GM21515 (cell line): ENCODE data around the gene ADAMTS7.
"Not testable (repeated sequence)": the region's sequence is repeated elsewhere in the genome, so short reads cannot be mapped to it uniquely, and the experiment has no call there.

Experiments
- ATAC-seq: cut with Tn5 transposase; IDR thresholded peaks from one replicate; pipeline ENCODE4 v1.9.1; 2021; ENCODE audit not compliant: unreplicated experiment

ADAMTS7 gene

GRCh38 chr15:78730955-78731354, 80.3 kb downstream of the ADAMTS7 start:
- no peak for ATAC-seq

GRCh38 chr15:78728427-78728826, 82.8 kb downstream of the ADAMTS7 start:
- ATAC-seq = not testable (repeated sequence)

- no peak for ATAC-seq
Measured at GRCh38 chr15:78727561-78727960, 83.7 kb downstream of the ADAMTS7 start.

GRCh38 chr15:78726870-78727551, 84.3 kb downstream of the ADAMTS7 start:
- ATAC-seq = no peak

GRCh38 chr15:78719819-78720450, 91.3 kb downstream of the ADAMTS7 start:
- not testable (repeated sequence) for ATAC-seq

GRCh38 chr15:78718837-78719236, 92.4 kb downstream of the ADAMTS7 start:
- ATAC-seq = no peak

- no peak for ATAC-seq
Measured at GRCh38 chr15:78717956-78718656, 93.2 kb downstream of the ADAMTS7 start.

- ATAC-seq = no peak
Measured at GRCh38 chr15:78716651-78717050, 94.6 kb downstream of the ADAMTS7 start.

- no peak for ATAC-seq
Measured at GRCh38 chr15:78715930-78716329, 95.3 kb downstream of the ADAMTS7 start.

GRCh38 chr15:78715434-78715833, 95.8 kb downstream of the ADAMTS7 start:
- no peak for ATAC-seq

GRCh38 chr15:78714890-78715289, 96.4 kb downstream of the ADAMTS7 start:
- ATAC-seq = no peak

GRCh38 chr15:78712797-78713515, 98.3 kb downstream of the ADAMTS7 start:
- no peak for ATAC-seq

GRCh38 chr15:78711638-78712037, 99.6 kb downstream of the ADAMTS7 start:
- ATAC-seq = no peak

- peak; percentile 52 for ATAC-seq
Measured at GRCh38 chr15:78709263-78709882, 101.9 kb downstream of the ADAMTS7 start.
